Upper lobe of left lung (tissue), 6 donors: Measurements from ENCODE around the gene B4GALNT4. TPM values are rescaled to one million over a fixed set of nuclear protein-coding genes. Genes with fewer than 3 reads are reported as not detected.
"Not testable (repeated sequence)": the region's sequence is repeated elsewhere in the genome, so short reads cannot be mapped to it uniquely, and the experiment has no call there.

Experiments used
- ATAC-seq, 2 donors: fragments of 200-7000 bp; cut with Tn5 transposase; one replicate each; pipeline ENCODE4 v1.9.1; 2022; ENCODE audit warnings: mild to moderate bottlenecking in 2 of 2, moderate library complexity in 2 of 2; ENCODE audit not compliant: low FRiP score in 2 of 2
- DNase-seq, 2 donors: peaks; one replicate each; pipeline ENCODE4 v3.0.0-alpha.2; 2019 to 2020
- H3K27ac ChIP-seq, 4 donors: fragments of 200-600 bp; sonication (generic); one replicate each; pipeline ENCODE4 v1.5.1; 2016 to 2019
- H3K27me3 ChIP-seq, 4 donors: fragments of 200-600 bp; sonication (generic); one replicate each; pipeline ENCODE4 v1.5.1; 2017 to 2019
- H3K36me3 ChIP-seq, 4 donors: fragments of 200-600 bp; sonication (generic); one replicate each; pipeline ENCODE4 v1.5.1; 2016 to 2019
- H3K4me1 ChIP-seq, 4 donors: fragments of 200-600 bp; sonication (generic); one replicate each; pipeline ENCODE4 v1.5.1; 2018 to 2019
- H3K4me3 ChIP-seq, 4 donors: fragments of 200-600 bp; sonication (generic); one replicate each; pipeline ENCODE4 v1.5.1; 2017 to 2019; ENCODE audit warnings: mild to moderate bottlenecking in 2 of 4, moderate library complexity in 1 of 4
- H3K9me3 ChIP-seq, 4 donors: fragments of 200-600 bp; sonication (generic); one replicate each; pipeline ENCODE4 v1.5.1; 2018 to 2019
- CTCF ChIP-seq, 6 experiments: fragments of 450-650 bp in 4 of 6; fragments of 200-600 bp in 2 of 6; sonication (generic) in 2 of 6; IDR thresholded peaks; one replicate each; pipeline ENCODE4 v1.5.1; 2016 to 2019; ENCODE audit warnings: antibody characterized with exemption in 6 of 6
- EP300 ChIP-seq, 4 donors: sonication (generic); formaldehyde crosslinking; IDR thresholded peaks; one replicate each; pipeline ENCODE4 v1.5.1; 2017; ENCODE audit warnings: antibody characterized with exemption in 4 of 4, control low read depth in 2 of 4
- POLR2A ChIP-seq, 4 donors: fragments of 450-650 bp; IDR thresholded peaks; one replicate each; pipeline ENCODE4 v1.5.1; 2016 to 2017; ENCODE audit warnings: antibody characterized with exemption in 4 of 4, mild to moderate bottlenecking in 2 of 4
- POLR2AphosphoS5 ChIP-seq, 2 donors: sonication (generic); formaldehyde crosslinking; IDR thresholded peaks; one replicate each; pipeline ENCODE4 v1.5.1; 2017; ENCODE audit warnings: antibody characterized with exemption in 2 of 2
- WGBS, 2 donors: methylation state at CpG; one replicate each; pipeline ENCODE4 v1.1.5; 2017 to 2018; 5-methylcytosine and 5-hydroxymethylcytosine counted together
- total RNA-seq, 6 donors: library from RNA; depleted of rRNA in 4 of 6; stranded (reverse); fragments of >200 nt in 4 of 6; gene quantifications; one replicate each; pipeline versions ENCODE4 v1.1.0 to v1.2.1, GENCODE V29; 2016 to 2021
- donor health status: DM: no; HTN: no; CAD: no; lungs with moderate emphysema.
- donor health status: DM: no; HTN: yes; CAD: no; lungs with severe emphysema.

B4GALNT4 gene
- total RNA-seq, 6 donors from 2014 or later: 0.23 to 2.1 (median 0.54) TPM; not detected in 1

- DNase-seq (peak; percentile 60 to 90), ATAC-seq (peak; percentile 44 to 63)
- Histone ChIP-seq H3K27me3 (peaks cover 0 to 8% (median 0%) of the 10 kb centered on the region in 4 donors), H3K9me3 (no peaks in the 10 kb centered on the region), H3K4me3 (peak overlapping the region; percentile 12 to 44 (median 33)), H3K4me1 (peaks cover 4 to 34% (median 17%) of the 10 kb centered on the region in 4 donors), H3K36me3 (no peaks in the 10 kb centered on the region), H3K27ac (no peak overlapping the region)
- 8 to 20% methylated on average over 5 to 30 of the region's 43 CpGs for WGBS, 2 donors
- TF ChIP-seq CTCF (IDR thresholded peaks at IDR 0.05) (peak; percentile 22 to 67 (median 56)), EP300 (IDR thresholded peaks at IDR 0.05) (no peak), POLR2A (IDR thresholded peaks at IDR 0.05) (no peak), POLR2AphosphoS5 (IDR thresholded peaks at IDR 0.05) (no peak)
Observed at GRCh38 chr11:396948-397548, 27.7 kb downstream of the B4GALNT4 start.

- Histone ChIP-seq H3K4me3 (no peak overlapping the region), H3K27ac (no peak overlapping the region), H3K4me1 (peaks cover 4 to 28% (median 13%) of the 10 kb centered on the region in 4 donors), H3K36me3 (peaks cover 0 to 7% (median 2%) of the 10 kb centered on the region in 4 donors), H3K9me3 (no peaks in the 10 kb centered on the region), H3K27me3 (peaks cover 0 to 13% (median 0%) of the 10 kb centered on the region in 4 donors)
- 91 to 96% methylated on average over 17 to 18 of the region's 20 CpGs for WGBS, 2 donors
- DNase-seq: peak in 1 of 2 donors; percentile 79
- ATAC-seq: no peak
- TF ChIP-seq CTCF (IDR thresholded peaks at IDR 0.05): no peak
- TF ChIP-seq POLR2A (IDR thresholded peaks at IDR 0.05): no peak
- no peak for TF ChIP-seq EP300 (IDR thresholded peaks at IDR 0.05)
- no peak for TF ChIP-seq POLR2AphosphoS5 (IDR thresholded peaks at IDR 0.05)
Observed at GRCh38 chr11:398826-399225, 29.5 kb downstream of the B4GALNT4 start.

- H3K27me3 ChIP-seq: peaks cover 0 to 13% (median 0%) of the 10 kb centered on the region in 4 donors
- no peak for ATAC-seq
- H3K9me3 ChIP-seq: no peaks in the 10 kb centered on the region
- peak in 1 of 2 donors; percentile 82 for DNase-seq
- peaks cover 4 to 27% (median 13%) of the 10 kb centered on the region in 4 donors for H3K4me1 ChIP-seq
- no peak overlapping the region for H3K4me3 ChIP-seq
- no peak overlapping the region for H3K27ac ChIP-seq
- WGBS, 2 donors: 70 to 82% methylated on average over 9 to 21 of the region's 21 CpGs
- TF ChIP-seq POLR2AphosphoS5 (IDR thresholded peaks at IDR 0.05) (no peak), CTCF (IDR thresholded peaks at IDR 0.05) (no peak), POLR2A (IDR thresholded peaks at IDR 0.05) (no peak), EP300 (IDR thresholded peaks at IDR 0.05) (no peak)
- peaks cover 0 to 16% (median 5%) of the 10 kb centered on the region in 4 donors for H3K36me3 ChIP-seq
Observed at GRCh38 chr11:399731-400211, 30.5 kb downstream of the B4GALNT4 start.

- no peak for ATAC-seq
- Histone ChIP-seq H3K4me1 (peaks cover 4 to 27% (median 12%) of the 10 kb centered on the region in 4 donors), H3K36me3 (peaks cover 0 to 18% (median 5%) of the 10 kb centered on the region in 4 donors), H3K27me3 (peaks cover 0 to 13% (median 0%) of the 10 kb centered on the region in 4 donors), H3K4me3 (no peak overlapping the region), H3K27ac (no peak overlapping the region), H3K9me3 (no peaks in the 10 kb centered on the region)
- no peak for TF ChIP-seq POLR2AphosphoS5 (IDR thresholded peaks at IDR 0.05)
- TF ChIP-seq EP300 (IDR thresholded peaks at IDR 0.05): no peak
- TF ChIP-seq CTCF (IDR thresholded peaks at IDR 0.05): no peak
- no peak for TF ChIP-seq POLR2A (IDR thresholded peaks at IDR 0.05)
- peak in 1 of 2 donors; percentile 83 for DNase-seq
- WGBS, 2 donors: 67 to 68% methylated on average over 6 to 8 of the region's 50 CpGs
Observed at GRCh38 chr11:400241-400689, 31.0 kb downstream of the B4GALNT4 start.

- peaks cover 0 to 18% (median 5%) of the 10 kb centered on the region in 4 donors for H3K36me3 ChIP-seq
- H3K27ac ChIP-seq, H3K4me3 ChIP-seq, H3K9me3 ChIP-seq, ATAC-seq: not testable (repeated sequence)
- WGBS, 2 donors: no CpG with 5 or more reads among the region's 52 CpGs
- peaks cover 7 to 27% (median 13%) of the 10 kb centered on the region in 4 donors for H3K4me1 ChIP-seq
- peak in 1 of 2 donors; percentile 31 for DNase-seq
- H3K27me3 ChIP-seq: peaks cover 0 to 13% (median 0%) of the 10 kb centered on the region in 4 donors
Observed at GRCh38 chr11:401196-401595, 31.9 kb downstream of the B4GALNT4 start.
